ENCODE data around the gene ZYX.

Gene ZYX

DNA sequence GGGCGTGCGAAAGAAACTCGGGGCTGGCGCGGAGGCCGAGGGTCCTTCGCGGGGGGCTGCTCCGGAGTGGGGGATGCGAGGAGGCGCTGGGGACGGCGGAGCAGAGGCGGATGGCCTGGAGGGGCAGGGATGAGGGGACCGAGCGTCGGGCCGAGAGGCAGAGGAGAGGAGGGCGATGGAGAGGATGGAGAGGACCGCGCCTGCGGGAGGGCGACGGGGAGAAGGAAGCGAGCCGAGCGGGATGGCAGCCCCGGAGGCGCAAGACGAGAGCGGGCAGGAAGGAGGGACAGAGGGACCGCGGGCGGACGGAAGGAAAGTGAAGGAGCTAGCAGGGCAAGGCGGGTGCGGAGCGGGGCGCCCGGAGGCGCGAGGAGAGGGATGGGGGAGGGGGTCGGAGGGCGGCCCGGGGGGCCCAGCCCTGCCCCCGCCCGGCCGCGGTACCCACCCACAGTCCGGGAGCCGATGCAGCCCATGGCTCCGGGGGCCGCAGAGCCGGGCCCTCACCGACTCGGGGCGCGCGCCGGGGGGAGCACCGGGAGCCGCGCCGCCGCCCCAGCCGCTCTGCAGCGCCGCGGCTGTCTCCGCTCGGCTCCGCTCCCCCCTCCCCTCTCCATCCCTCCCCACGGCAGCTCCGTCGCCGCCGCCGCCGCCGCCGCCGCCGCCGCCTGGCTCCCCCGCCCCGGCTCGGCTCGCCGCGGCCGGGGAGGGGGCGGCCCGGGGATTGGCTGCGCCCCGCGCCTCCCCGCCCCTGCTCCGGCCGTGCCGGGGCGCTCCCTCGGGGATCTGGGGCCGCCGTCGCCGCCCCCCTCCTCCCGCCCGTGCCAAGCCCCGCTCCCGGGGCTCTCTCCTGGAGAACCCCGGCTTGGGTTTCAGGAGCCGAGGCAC, 18.8 kb upstream of the ZYX start, which contains the start of gene FAM131B:
FAM131B (minus strand) TSS at position 583 of the 885 bp plus-strand sequence; CDS start at position 473, 110 bp downstream.
- no peak for DNase-seq (ENCODE audit: low read depth)

DNA sequence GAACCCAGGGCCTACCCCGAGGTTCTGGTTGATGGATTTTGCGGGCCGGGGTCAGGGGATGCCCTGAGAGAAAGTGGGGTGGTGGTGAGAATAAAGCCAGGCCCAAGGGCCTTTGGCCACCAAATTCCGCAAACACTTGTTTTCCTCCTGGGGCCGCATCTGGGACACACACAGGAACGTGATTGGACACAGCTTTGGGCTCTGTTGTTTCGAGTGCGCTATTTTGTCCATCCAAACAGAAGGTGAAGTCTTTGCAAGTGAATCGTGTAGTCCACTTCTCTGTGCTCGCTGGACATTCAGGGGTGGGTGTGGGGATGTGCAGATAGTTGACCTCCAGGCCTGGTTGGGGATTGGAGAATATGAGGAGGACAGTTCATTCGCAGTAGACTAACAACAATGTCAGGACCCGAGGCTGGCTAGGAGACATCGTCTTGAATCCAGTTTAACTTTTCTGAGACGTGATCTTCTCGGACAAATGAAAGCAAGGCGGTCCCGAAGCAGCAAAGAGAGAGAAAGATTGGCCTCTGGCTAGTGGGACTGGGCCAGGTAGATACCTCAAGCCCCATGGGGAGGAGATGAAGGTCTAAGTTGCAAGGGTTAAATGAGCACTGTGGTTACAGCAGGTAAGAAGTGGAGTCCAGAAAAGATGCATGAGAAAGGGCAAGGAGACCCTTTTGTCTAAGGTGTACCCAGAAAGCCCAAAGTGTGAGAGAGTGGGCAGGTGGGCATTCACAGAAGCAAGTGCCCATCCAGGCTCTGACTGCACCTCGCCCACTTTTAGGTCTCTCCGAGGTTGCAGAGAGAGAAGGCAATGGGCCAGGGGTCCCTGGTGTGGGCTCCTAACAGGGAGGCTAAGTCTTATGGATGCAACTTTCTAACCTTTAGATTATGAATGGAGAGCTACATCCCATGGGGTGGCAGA, 17.9 kb upstream of the ZYX start:
- DNase-seq (ENCODE audit: low read depth): no peak

DNA sequence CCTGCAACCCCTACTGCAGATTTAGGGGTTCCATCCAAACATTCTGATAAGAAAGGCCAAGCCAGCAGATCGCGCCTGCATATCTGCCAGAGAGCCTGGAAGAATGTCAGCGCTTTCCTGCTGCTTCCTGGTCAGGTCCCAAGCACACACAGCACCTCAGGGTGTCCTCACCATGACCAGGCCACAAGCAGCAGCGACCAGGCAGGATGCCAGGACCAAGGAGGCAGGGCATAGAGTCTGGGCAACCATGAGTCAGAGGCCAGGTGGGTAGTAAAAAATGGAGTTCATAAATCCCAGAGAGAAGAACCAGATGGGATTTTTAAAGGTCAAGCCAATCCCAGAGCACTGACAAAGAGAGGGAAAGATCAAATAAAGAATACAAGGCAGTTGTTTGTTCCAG, 13.2 kb upstream of the ZYX start:
- no peak for DNase-seq (ENCODE audit: low read depth)

DNA sequence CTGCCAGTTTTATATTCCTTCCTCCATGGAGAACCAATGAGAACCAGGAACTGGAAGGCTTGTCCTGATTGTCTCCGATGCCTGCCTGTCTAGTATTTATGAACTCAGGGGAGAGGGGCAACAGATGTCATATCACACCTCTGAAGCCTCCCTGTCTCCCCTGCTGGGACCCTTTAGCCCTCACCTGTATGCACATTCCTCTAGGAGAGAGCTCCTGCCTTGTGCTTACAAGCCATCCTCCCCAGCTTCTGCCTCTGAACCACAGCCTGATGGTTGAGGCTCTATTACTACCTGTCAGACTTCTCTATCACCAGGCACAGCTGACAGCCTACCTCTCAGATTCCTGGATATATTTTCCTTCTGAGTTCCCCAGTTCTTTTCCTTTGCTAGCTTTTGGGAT, 12.8 kb upstream of the ZYX start:
- no peak for DNase-seq (ENCODE audit: low read depth)

DNA sequence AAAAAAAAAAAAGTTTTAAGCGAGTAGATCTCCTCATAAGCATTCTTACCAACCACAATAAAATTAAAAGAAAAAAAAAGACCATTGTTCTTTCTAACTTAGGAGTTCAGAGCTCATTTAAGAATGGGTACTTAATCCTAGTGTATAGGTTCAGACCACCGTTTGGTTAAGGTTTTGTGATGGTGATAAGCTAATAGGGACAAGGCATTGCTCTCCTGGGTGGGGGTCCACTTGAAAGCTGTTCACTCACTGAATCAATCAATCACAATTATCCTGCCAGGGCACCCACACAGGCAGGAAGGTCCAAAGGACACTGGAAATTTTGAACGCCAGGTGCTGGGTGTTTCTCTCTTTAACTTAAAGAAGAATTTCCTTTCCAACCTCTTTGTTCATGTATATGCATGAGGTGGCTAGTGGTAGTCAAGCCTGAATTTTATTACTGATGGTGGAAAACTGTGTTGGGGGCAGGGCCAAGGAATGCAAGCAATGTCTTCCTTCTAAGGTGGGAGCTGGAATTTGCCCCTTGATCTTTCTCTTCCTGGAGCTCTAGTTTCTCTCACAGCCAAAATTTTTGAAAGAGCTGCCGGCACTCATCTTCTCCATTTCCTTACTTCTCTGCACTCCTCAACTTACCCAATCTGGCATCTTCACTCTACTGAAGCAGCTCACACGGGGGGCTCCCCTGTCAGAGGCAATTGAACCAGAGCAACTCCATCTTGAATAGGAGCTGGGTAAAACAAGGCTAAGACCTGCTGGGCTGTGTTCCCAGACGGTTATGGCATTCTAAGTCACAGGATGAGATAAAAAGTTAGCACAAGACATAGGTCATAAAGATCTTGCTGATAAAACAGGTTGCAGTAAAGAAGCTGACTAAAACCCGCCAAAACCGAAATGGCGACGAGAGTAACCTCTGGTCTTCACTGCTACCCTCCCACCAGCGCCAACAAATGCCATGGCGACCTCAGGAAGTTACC, 11.2 kb upstream of the ZYX start:
- no peak for DNase-seq (ENCODE audit: low read depth)

DNA sequence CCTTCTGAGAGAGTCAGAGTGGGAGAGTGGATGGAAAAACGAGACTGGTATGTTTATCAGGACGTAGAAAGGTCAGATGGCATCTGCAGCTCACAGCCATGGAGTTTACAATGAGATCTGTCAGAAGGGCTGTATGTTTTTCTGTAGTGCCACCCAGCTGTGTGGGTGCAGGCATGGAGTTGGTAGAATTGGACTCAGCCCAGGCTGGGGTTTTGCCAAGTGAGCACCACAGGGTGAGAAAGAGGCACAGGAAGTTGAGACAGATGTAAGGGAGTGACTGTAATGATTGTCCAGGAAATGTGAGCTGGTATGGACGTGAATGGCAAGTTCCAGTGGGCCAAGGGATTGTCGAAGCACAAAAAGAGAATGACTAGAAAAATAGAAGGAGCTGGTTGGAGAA, 9.1 kb upstream of the ZYX start:
- no peak for DNase-seq (ENCODE audit: low read depth)

DNA sequence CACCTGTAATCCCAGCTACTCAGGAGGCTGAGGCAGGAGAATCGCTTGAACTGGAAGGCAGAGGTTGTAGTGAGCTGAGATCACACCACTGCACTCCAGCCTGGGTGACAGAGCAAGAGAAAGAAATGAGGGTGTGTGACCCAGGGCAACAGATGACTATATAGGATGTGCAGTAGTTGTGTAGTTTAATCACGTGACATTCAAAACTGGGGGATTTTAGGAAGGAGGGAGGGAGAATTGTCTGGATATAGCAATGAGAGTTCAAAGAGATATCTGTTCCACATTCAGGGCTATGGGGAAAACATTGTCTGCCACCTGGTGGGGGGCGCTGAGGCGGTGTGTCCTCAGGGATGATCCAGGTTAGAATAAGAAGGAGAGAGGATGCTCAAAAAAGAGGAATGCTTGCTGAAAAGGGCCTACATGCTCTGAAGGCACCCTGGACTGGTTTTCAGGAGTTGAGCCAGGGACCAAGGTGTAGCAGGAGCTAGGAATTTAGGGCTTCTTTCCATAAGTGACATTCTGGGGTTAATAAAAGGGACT, 7.8 kb upstream of the ZYX start:
- no peak for DNase-seq (ENCODE audit: low read depth)

DNA sequence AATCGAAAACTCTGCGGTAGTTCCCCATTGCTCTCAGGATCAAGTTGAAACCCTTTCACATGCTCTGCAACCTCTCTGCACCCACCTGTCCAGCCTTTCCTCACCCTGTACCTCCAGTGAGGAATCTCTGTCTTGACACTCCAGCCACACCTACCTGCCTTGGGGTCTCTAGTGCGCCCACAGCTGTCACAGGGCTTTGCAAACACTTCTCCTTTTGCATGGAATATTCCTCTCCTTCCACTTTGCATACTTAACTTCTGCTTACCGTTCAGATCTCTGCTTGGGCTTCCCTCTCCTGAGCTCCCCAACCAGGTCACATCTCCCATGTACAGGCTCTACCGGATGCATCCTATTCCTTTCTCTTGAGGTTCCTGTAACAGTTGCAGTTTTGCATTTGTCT, 6.6 kb upstream of the ZYX start:
- no peak for DNase-seq (ENCODE audit: low read depth)

DNA sequence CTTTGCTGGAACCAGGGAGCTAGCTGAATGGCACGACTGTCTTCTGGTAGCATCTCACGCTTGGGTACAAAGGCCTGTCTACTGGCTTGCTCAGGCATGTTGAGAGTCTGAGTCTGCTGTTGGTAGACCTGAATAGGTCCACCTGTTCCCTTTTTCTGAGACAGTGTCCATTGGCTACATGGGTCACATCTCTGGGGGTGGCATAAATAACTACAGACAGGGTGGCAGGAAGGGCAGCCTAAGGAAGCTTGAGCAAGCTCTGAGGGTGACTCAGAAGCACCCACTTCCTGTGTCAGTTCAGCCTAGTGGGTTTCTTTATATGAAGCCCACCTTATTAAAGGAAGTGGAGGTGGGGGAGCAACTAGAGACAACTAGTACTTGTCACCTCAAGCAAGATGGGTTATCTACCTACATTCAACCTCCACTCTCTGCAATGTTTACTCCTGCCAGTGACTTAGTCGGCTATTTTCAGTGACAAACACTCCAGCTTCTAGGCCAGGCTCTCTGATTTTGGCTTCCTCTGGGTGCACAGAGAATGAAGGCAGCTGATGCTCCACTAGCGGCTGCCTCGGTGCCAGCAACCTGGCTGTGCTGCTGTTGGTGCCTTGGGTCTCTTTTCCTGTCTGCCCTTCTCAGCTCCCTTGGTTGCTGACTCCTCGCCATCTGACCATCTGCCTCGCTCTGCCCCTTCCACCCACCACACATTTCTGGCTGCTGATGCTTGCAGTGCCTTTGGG, 5.7 kb upstream of the ZYX start:
- no peak for DNase-seq (ENCODE audit: low read depth)

DNA sequence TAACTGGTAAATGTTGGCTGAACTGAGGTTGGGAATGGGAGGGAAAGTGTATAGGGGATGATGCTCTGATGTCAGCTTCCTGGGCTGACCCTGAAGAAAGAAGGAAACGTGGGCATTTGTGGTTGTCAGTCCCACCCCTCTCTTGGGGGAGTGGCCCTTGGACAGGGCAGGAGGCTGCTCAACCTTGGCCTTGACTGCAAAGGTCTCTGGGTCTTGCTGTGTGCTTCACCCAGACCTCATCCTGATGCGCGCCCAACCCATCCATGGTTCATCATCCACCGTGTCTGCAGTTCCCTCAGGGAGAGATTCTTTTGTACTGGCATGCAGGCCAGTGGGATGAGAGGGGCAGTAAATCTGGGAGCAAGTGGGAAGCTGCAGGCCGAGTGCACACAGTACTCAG, 4.7 kb upstream of the ZYX start:
- DNase-seq (ENCODE audit: low read depth): no peak

DNA sequence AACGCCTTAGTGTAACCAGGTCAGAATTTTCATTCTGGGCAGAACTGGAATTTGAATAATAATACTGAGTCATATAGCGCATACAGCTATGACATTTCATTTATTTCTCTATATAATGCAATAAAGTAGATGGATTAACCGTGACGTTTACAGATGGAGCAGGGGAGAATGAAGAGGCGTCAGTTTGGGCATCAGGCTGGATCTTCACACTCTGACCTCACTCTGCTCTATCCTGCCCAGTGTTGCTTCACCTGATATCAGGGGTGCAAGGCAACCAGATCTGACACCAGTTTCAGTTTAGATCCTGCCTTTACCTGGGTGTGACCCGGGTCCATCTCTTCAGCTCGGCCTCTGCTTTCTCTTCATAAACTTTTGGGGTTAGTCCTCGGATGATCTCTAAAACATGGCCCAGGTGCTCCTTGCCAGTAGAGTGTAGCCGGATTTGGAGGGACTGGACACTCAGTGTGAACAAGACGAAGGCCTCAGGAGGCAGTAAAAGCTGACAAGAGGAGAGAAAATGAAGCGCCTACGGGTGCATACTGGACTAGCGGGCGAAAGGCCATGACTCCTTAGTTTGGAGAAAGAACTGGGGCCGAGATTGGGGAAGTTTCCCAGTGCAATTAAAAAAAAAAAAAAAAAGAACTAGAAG, 1.4 kb upstream of the ZYX start:
- no peak for DNase-seq (ENCODE audit: low read depth)

DNA sequence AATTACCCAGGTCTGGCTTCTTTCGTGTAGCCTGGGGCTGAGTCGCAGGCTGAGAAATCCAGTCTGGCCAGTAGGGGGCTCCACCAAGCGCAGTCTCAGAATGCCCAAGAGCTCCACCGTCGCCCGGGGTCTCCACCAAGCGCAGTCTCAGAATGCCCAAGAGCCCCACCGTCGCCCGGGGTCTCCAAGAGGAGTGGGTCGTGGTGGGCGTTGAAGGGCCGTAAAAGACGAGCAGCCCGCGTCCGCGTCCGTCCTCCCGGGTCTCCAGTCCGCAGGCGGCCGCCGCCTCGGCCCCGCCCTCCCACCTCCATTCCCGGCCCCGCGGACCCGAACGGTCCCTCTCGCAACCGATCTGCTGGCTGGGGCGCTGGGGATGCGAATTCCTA, 892 bp upstream of the ZYX start:
- no peak for DNase-seq (ENCODE audit: low read depth)

DNA sequence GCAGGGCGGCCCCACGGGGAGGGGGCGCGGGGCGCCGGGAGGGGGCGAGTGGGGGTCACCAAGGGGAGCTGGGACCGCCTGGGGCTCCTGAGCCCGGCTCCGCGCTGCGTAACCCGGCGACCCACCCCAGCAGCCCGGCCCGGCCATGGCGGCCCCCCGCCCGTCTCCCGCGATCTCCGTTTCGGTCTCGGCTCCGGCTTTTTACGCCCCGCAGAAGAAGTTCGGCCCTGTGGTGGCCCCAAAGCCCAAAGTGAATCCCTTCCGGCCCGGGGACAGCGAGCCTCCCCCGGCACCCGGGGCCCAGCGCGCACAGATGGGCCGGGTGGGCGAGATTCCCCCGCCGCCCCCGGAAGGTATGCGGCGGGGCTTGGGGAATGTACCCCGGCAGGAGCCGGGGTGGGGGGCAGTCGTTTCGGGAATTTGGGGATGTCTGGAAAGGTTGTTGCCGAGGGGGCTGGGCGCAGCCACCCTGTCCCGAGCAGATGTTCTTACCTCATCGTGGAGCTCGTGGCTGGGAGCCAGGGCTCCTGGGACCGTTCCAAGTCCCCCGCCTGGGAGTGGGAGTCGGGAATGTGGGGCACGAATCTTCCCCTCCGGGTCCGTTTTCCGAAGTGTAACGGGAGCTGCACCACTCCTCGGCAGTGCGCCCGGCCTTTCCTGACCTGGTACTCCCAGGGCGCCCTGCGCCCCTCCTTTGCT, 431 bp downstream of the ZYX start:
- DNase-seq (ENCODE audit: low read depth): no peak

DNA sequence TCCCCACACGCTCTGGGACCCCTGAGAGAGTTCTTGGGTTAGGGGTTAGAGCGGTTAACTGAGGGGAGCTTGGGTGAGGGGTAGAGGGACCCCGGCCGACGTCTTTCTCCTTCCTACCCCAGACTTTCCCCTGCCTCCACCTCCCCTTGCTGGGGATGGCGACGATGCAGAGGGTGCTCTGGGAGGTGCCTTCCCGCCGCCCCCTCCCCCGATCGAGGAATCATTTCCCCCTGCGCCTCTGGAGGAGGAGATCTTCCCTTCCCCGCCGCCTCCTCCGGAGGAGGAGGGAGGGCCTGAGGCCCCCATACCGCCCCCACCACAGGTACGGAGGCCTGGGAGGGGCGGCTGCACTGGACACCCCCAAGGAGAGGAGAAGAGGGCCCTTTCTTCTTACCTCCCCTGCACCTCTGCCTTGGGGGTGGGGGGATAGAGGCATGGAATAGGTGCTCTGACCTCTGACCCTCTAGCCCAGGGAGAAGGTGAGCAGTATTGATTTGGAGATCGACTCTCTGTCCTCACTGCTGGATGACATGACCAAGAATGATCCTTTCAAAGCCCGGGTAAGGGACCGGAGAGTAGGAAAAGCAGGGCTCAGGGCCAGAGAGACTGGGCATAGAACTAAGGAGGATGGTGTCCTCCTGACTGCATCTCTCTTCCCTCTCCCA, 1.1 kb downstream of the ZYX start:
- no peak for DNase-seq (ENCODE audit: low read depth)

DNA sequence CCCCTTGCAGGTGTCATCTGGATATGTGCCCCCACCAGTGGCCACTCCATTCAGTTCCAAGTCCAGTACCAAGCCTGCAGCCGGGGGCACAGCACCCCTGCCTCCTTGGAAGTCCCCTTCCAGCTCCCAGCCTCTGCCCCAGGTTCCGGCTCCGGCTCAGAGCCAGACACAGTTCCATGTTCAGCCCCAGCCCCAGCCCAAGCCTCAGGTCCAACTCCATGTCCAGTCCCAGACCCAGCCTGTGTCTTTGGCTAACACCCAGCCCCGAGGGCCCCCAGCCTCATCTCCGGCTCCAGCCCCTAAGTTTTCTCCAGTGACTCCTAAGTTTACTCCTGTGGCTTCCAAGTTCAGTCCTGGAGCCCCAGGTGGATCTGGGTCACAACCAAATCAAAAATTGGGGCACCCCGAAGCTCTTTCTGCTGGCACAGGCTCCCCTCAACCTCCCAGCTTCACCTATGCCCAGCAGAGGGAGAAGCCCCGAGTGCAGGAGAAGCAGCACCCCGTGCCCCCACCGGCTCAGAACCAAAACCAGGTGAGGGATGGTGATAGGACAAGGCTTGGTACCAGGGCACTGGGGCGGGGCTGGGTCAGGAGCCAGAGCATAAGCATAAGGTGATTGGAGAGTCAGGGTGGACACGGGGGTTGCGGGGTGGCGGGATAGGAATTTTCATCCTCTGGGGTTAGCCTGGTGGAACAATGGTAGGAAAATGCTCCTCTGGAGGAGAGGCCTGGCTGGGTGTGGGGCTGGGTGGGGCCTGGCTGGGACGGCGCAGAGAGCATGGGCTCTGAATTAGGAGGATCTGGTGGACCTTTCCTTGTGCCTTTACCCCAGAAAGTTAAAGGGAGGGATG, 1.9 kb downstream of the ZYX start:
- no peak for DNase-seq (ENCODE audit: low read depth)

DNA sequence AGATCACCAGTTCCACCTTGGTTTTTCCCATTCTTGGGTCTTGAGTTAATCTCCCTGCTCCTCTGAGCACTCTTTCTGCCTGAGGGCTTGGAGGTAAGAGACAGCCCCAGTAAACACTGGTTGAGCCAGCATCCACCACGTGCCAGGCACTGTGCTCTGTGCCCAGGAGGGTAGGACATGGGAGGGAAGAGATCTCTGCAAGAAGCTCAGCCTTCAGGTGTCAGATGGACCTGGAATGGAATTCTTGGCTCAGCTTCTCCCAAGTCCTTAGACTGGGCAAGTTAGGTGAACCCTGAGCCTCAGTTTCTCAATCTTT, 2.5 kb downstream of the ZYX start:
- DNase-seq (ENCODE audit: low read depth): no peak

DNA sequence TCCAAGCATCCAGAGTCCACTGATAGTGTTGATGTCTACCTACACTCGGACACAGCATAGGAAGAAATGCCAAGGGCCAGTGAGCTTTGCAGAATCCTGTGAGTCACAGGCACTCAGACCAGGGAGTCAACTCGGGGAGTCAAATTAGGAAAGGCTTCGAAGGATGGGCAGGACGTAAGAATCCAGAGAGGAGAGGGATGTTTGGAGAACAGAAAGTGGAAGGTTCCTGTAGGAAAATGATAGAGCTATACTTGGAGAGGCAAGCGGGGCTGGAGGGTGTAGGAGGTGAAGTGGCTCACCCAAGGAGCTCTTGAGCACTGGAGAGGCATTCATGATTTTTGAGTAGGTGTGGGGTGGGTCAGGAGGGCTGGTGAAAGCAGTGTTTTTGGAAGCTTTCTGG, 3.0 kb downstream of the ZYX start:
- DNase-seq (ENCODE audit: low read depth): no peak
